GM19043 (cell line): ENCODE results near the gene PON3.
"Not testable (repeated sequence)": the region's sequence is repeated elsewhere in the genome, so short reads cannot be mapped to it uniquely, and the experiment has no call there.

Experiments
- ATAC-seq: cut with Tn5 transposase; IDR thresholded peaks from one replicate; pipeline ENCODE4 v1.9.1; 2021; ENCODE audit warnings: low read depth; ENCODE audit not compliant: unreplicated experiment

The PON3 gene

DNA sequence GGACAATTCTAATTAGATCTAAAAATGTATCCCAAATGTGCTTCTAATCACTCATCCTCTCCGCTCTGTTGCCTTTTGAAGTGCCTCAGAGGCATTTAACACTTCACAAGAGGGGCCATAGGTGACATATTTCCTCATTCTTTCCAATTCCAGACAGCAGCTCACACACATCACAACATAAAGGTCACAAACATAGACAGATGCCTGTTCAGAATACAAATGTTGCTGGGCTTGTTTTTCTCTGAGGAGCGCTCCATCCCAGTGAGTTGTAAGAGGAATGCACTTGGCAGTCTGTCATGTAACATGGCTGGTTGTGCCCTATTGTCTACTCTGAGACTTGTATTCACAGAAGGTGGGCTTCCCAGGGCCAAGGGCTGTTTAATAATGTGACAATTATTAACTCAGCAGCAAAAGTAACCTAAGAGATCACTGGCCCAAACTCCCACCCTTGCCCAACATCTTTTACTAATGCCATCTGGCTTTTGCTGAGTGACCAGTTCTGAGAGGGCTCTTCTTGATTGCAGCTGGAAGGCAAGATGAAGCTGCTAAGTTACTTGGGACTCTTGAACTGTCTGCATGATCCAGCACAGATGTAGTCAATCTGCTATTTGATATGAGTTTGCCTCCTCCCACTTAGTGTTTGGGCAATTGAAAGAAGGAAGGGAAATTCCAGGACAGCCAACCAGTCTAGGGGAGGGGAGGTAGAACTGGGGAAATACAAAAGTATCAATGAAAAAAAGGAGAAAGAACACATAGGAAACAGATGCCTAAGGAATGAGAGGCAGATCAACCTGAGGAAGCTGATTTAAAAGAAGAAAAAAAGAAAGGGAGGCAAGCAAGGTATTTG, 25.0 kb upstream of the PON3 start:
- no peak for ATAC-seq

DNA sequence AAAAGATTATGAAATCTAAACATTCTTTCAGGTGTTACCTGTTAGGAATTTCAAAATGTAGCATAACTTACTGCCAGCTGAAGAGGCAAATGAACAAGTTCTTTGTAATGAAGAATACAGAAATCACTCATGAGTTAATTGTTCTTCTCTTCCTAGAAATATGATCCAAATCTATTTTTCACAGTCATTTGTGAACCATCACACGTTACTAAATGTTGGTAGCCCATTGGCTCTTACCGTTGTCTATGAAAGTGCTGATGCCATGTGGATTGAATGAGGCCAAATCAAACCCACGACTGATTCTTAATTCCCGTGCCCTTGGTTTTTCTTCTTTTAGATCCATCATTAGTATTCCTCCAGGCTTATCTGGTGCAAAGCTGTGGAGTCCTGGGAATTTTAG, 15.9 kb upstream of the PON3 start:
- ATAC-seq: no peak

DNA sequence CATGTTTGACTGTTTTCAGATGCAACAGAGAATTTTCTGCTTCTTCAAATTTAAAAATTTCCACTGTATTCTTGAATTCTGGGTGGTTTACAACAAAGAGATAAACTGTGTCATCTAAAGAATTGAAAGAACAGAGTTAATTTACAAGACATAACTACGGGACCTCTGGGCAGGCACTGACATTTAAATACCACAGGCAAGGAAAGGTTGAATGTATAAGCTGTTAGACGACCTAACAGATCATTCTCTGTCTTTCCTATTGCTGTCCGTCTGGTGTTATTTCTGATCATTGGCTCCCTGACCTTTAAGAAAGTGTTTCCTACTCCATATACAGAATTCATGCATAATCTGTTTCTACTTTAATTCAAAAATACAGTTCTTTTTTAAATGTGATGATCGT, 15.5 kb upstream of the PON3 start:
- no peak for ATAC-seq

DNA sequence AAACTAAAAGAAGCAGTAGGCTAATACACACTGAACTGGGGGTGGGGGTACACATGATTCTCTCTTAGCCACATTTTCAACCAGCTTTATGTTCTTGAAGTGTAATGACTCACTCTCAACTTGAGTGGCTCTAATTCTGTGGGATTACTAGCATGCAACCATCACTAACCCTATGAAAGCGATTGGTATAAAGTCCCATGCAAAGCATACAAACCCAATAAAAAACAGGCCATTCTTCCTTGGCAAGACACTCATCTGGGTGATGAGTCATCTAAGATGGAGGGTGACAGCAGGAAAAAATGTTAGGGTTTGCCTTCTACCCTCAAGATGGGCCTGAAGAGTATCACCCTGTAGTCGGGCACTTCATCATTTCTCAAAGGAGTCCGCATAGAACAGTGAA, 14.9 kb upstream of the PON3 start:
- ATAC-seq: no peak

DNA sequence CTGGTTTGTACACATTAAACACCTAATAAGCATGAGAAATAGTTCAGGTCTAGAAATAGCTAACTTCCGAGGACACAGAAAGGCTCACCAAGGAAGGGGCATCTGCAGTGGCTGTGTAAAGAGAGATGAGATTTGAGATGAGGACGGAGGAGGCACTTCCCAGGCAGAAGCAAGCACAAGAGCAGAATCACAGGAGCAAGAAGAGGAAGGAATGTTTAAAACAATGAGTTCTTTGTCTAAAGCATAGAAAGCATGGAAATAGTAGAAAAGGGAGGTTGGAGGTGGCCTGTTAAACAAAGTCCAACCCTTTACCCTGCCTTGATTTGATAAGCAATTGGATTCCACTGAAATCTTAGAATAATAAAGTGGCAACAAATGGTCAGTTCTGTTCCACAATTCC, 11.6 kb upstream of the PON3 start:
- no peak for ATAC-seq

DNA sequence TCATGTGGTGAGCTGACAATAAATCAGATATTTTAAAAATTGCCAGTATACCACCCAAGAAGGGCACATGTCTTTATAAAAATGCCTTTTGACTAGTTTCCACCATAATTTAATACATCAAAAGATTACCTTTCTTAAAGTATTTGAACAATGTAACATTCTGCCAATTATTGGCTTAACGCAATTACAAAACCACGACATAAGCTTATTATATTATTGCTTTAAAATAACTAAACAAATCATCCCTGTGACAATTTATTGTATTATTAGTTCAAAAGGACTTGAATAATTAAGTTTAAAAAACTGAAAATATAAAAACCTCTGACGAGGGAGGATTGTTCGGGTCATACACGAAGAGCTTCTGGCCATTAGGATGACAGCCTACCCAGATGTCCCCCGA, 9.6 kb upstream of the PON3 start:
- no peak for ATAC-seq

DNA sequence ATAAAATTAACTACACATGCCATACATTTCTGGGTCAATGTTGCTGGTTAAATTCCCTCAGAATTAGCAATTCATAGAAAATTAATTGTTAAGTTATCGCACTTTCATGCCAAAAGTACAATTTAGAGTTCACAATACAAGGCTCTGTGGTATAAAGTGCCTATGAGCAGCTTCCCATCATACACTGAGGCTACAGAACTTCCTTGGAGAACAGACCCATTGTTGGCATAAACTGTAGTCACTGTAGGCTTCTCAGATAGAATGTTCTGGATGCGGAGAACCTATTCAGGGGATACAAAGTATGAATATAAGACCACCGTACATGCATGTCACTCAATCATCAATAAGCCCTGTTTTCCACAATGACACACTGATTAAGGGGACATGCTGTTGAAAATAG, 9.0 kb upstream of the PON3 start:
- no peak for ATAC-seq

DNA sequence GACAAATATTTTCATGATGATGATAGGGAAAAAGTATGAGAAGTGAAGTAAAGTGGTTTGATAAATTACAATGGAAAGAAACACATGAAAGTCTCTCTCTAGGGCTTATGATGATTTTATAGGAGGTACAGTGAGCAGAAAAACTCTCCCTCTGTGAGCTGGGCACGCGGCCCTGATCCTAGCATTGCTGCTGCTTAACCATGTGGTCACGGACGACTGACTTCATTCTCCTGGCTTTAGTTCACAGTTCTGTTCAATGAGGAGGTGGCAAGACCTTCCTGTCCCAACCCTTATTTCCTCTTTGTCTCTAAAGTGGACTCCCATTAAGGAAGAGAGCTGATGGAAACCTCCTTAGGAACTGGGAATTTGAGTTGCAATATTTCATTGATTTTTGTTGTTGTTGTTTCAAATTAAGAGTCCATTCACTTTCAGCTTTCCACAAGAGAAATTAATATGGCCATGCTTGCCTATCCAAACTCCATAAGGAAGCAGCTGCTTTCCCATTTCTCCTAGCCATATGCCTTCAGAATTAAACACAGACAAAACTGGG, 8.2 kb upstream of the PON3 start:
- ATAC-seq: no peak

DNA sequence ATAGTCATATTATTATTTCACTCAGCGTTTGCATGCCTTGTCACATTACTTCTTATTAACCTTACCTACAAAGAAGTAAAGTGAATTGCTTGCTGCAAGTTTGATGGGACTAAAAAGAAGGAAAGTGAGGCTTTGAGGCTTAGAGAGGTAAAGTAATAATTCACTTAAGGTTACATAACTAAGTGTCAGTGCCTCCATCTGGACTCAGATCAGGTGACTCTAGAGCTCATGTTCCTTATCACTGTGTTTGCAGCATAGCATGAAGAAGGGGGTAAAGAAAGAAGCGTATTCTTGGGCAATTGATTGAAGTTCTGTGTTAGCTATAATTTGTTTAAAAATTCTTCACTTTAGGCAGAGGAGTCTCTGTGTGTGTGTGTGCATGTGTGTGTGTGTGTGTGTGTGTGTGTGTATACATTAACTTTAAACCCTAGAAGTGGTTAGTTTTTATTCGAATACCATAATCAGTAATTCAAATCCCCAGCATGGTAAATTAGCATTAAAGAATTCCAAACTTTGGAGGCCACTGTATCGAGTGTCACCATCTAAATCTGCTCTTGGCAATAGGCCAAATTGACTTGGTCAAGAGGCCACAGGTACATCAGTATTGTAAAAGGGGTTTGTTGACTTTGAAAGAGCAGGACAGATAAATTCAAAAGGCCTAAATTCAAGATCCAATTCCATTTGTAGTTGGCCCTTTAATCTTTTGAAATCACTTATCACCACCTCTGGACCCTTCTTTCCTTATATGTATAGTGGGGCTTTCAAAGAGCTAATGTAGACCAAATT, 2.2 kb upstream of the PON3 start:
- ATAC-seq: no peak

DNA sequence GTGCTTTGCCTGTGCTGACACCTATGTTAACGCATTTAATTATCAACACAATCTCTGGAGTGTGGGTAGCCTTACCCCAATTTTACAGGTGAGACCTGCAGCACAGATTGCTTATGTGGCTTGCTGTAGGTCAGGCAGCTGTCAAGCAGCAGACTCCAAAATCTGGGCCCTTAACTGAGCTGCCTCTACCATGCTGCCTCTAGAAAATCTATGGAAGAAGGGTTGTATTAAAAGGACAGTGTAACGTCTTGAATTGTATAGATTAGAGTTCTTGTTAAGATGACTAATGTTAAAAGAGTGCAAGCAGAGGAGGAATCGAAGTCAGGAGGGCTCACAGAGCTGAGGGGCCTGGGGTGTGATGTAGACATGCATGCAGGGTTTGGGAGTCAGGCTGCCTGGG, 1.2 kb upstream of the PON3 start:
- no peak for ATAC-seq

DNA sequence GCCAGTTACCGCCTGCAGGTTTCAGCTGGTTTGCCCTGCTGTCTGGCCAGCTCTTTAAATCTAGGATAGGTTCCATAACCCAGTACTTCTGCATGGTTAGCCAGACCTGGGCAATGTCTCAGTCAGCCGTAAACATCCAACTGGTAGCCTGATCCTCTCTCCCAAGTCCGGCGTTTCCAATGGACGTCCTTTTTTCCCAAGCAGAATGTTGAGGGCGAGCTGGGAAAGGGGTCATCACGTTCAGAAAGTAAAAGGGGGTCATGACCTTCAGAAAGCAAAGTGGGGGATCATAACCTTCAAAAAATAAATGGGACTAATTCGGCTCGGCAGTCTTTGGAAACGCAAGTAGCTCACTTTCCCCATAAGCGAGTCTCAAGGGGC, 430 bp downstream of the PON3 start:
- ATAC-seq: no peak

DNA sequence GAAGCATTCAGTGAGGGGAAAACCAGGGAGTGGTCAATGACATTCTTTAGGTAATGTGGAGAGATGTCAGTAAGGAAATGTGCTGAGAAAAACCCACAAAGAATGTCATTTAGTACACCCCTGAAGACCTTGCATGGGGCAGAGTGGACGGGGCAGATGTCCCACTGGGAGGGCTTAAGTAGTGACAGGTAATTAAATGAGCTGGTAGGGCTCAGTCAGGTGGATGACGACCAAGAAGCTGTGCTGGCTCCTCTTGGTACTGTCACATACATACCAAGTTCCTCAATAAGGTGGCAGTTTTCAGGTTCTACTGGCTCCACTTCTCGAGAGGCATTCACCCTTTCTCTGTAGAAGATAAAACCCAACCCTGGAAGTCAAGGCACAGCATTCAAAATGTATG, 1.8 kb downstream of the PON3 start:
- no peak for ATAC-seq

DNA sequence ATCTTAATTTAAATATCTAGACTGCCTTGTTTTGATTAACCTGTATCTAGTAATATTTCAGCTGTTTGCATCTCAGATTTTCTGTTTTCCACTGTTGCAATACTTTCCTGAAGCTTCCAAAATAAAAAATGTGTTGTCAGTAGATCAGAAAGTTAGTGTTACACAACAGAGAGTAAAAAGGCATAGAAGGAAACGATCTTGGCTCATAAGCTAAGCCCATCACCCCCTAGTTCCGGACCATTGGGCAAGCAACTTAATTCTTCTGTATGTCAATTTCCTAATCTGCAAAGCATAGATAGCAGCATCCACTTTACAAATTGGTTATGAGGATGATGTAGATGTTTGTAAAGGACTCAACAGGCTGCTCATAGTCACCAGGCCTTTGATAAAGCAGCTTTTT, 4.4 kb downstream of the PON3 start:
- no peak for ATAC-seq

DNA sequence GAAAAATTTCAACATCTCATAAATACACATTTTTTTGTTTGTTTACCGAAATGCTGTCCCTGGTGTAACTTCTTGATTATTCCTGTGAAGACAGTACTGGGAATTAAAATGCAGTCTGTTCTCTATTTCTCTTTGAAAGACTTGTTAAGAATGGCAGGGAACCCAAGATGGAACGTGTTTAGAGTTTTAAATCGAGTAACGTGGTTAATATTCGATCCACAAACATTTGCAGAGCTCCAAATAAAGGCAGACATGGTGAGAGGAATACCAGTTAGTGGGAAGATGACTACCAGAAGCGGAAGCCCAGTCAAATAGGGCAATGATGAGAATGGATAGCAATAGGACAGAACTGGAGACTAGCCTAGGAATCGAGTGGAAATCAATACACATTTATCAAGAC, 6.7 kb downstream of the PON3 start:
- ATAC-seq: no peak

DNA sequence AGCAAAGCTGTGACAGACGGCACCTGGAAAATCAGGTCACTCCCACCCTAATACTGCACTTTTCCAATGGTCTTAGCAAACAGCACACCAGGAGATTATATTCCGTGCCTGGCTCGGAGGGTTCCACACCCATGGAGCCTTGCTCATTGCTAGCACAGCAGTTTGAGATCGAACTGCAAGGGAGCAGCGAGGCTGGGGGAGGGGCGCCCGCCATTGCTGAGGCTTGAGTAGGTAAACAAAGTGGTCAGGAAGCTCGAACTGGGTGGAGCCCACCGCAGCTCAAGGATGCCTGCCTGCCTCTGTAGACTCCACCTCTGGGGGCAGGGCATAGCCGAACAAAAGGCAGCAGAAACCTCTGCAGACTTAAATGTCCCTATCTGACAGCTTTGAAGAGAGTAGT, 16.7 kb downstream of the PON3 start:
- ATAC-seq: not testable (repeated sequence)

DNA sequence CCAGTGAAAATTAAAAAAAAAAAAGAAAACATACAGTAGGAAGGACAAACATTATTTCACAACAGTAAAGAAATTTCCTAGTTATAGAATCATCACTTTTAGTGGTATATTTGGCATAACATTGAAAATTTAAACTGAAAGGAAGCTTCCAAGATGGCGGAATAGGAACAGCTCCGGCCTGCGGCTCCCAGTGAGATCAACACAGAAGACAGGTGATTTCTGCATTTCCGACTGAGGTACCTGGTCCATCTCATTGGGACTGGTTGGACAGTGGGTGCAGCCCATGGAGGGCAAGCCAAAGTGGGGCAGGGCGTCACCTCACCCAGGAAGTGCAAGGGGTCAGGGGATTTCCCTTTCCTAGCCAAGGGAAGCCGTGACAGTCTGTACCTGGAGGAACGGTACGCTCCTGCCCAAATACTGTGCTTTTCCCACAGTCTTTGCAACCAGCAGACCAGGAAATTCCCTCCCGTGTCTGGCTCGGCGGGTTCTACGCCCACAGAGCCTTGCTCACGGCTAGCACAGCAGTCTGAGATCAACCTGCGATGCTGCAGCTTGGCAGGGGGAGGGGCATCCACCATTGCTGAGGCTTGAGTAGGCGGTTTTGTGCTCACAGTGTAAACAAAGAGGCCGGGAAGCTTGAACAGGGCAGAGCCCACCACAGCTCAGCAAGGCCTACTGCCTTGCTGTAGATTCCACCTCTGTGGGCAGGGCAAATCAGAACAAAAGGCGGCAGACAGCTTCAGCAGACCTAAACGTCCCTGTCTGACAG, 19.4 kb downstream of the PON3 start:
- no peak for ATAC-seq

DNA sequence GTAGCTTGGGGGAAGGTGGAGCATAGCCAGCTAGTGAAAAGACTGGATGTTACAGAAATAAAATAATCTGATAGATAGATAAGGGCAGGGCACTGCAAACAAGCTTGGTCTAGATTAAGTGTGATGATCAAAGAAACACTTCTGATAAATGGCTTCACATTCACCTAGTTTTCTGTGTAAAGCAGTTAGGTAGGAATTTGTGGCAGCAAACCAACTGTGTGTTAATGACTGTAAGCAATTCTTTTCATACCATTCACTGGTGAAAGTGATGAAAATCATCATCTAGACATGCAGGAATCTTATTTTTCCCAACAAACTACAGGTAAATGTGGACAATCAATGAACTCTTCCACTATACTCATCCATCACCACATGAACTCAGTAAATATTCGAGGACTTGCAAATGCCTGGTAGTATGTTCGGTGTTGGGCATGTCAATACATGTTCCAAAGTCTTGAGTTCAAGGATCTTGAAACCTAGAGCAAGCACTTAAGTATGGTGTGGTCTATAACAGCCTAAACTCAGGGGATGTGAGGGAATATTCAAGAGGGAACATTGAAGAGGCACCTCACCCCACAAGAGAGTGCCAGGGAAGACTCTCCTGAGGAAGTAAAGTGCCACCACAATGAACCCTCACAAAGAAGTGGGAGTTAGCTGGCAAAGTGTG, 20.5 kb downstream of the PON3 start:
- ATAC-seq: no peak

DNA sequence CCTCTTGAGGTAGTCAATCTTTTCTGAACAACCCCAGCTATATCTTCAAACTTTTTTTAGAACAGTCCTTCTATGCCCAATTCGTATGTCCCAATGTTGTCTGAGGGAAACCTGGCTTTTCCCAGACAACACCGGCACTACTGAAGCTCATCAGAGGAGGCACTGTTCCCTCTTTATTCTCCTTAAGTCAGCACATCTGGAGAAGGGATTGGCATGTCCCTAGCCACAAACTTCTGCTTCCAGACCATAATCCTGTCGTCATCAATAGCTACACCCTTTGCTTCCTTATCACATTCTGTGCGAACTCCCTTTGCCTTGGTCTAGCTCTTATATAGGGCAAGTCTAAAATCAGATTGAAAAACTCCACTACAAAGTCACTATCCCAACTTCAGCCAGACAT, 22.9 kb downstream of the PON3 start:
- no peak for ATAC-seq

DNA sequence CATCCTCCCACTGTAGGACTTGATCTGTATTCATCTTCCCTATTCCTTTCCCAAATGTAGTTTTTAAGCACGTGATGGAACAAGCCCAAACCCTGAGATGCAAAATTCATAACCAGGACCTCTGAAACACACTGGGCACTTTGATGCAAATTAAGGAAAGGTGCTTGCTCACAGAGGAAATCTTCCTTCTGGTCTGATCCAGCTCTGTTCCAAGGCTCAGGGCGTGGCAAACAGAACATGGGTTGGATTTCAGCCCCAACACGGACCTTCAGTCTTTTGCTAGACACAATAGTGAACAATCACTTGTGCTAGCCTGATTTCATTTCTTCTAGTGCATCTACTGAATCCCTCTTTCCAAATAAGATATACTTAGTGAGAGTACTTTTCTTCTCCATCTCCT, 27.9 kb downstream of the PON3 start:
- no peak for ATAC-seq

DNA sequence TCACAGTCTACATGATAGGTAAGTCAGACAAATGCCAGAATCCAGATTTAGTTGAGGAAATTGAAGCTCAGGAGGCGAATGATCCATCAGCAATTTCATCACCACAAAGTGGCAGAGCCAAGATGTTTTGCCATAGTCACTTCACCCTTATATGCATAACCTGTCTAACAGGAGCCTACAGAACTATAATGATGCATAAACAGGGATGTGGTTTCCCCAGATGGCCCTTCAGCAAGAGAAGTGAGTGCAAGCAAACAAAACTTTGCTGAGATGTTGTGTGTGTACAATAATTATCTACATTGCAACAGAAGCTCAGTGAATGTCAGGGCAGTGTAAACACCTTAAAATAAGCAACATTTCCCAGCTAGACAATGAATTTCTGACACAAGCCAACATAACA, 28.6 kb downstream of the PON3 start:
- ATAC-seq: no peak

DNA sequence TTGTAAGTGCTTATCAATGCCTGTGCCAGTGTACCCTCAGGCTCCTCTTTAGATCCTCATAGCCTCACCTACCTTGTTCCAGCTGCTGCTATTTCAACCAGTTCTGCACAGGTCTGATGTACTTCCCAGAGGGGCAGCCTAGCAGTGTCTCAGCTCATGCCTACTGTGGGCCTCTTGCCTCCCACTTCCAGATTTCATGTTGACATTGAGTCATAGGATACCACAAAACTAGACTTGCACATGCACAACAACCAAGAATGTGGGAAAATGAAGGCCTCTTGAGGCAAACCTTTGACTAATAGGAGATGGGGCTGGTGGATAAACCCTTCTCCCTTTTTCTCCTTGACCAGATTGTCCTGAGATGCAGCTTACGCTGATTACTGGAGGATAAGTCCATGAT, 31.0 kb downstream of the PON3 start:
- no peak for ATAC-seq
